Calu3 (cell line): ENCODE results near the gene AACS. TPM values are rescaled to one million over a fixed set of nuclear protein-coding genes. Genes with fewer than 3 reads are reported as not detected.

Source experiments
- BruUV-seq: library from RNA; stranded (reverse); fragments of 400-500 nt; replicated peaks from 2 replicates; lab custom pipeline; 2021; lab: Mats Ljungman, UMichigan
- CTCF ChIA-PET: fragments of 300-600 bp; sonication (Branson Sonifier 250); formaldehyde crosslinking; loops from one replicate; lab custom pipeline; 2022; ENCODE audit warnings: antibody characterized with exemption; lab: Charles Lee
- DNase-seq: peaks from one replicate; pipeline ENCODE4 v3.0.0; 2022
- H3K27ac Mint-ChIP-seq: one replicate; pipeline ENCODE4 v1.8.0; 2022; ENCODE audit warnings: mixed read lengths; ENCODE audit not compliant: unreplicated experiment
- H3K27me3 Mint-ChIP-seq: one replicate; pipeline ENCODE4 v1.8.0; 2022; ENCODE audit warnings: mixed read lengths; ENCODE audit not compliant: unreplicated experiment
- H3K36me3 Mint-ChIP-seq: one replicate; pipeline ENCODE4 v1.8.0; 2022; ENCODE audit warnings: mild to moderate bottlenecking, moderate library complexity, mixed read lengths; ENCODE audit not compliant: insufficient read depth, unreplicated experiment
- H3K4me1 Mint-ChIP-seq: one replicate; pipeline ENCODE4 v1.8.0; 2022; ENCODE audit warnings: mild to moderate bottlenecking, low read depth, mixed read lengths; ENCODE audit not compliant: unreplicated experiment
- H3K4me3 Mint-ChIP-seq: one replicate; pipeline ENCODE4 v1.8.0; 2022; ENCODE audit warnings: mild to moderate bottlenecking, low read depth, moderate library complexity, mixed read lengths; ENCODE audit not compliant: unreplicated experiment
- H3K9me3 Mint-ChIP-seq: one replicate; pipeline ENCODE4 v1.8.0; 2022; ENCODE audit warnings: low read depth, mixed read lengths; ENCODE audit not compliant: unreplicated experiment
- intact Hi-C: fragments of 100-400 bp; cut with micrococcal nuclease; formaldehyde crosslinking; loops from one replicate; pipeline ENCODE4 v1.10.0; 2022; ENCODE audit not compliant: unreplicated experiment
- total RNA-seq: library from RNA; stranded (reverse); gene quantifications from 2 replicates; pipeline ENCODE4 v1.2.3, GENCODE V29; 2022
- TF ChIP-seq, protein P1 (sequence below): fragments of 200-600 bp; IDR thresholded peaks from one replicate; pipeline ENCODE4 v1.8.0; 2022; ENCODE audit warnings: antibody characterized with exemption; ENCODE audit not compliant: unreplicated experiment

Gene AACS
- total RNA-seq, 1 experiment from 2014 or later, result 39.2 TPM

DNA sequence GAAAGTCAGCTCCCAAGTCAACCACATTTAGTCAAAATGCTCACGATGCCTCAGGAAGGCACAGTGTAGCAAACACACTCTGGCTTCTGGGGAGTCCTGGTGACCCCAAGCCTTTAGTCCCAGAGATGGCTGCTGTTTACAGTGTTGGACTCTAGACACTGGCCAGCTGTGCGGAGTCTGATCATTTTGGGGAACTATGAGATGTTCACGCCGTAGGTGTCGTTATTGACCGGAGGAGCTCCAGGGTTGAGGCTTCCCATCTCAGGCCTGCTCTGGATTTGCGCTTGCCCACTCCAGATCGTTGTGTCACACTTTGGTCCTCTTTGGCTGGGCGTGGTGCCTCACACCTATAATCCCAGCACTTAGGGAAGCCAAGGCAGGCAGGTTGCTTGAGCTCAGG is 44.1 kb upstream of the AACS start:
- intact Hi-C loops, result no loop called here
- CTCF ChIA-PET, result no interaction called here
- TF ChIP-seq, protein P1, sequence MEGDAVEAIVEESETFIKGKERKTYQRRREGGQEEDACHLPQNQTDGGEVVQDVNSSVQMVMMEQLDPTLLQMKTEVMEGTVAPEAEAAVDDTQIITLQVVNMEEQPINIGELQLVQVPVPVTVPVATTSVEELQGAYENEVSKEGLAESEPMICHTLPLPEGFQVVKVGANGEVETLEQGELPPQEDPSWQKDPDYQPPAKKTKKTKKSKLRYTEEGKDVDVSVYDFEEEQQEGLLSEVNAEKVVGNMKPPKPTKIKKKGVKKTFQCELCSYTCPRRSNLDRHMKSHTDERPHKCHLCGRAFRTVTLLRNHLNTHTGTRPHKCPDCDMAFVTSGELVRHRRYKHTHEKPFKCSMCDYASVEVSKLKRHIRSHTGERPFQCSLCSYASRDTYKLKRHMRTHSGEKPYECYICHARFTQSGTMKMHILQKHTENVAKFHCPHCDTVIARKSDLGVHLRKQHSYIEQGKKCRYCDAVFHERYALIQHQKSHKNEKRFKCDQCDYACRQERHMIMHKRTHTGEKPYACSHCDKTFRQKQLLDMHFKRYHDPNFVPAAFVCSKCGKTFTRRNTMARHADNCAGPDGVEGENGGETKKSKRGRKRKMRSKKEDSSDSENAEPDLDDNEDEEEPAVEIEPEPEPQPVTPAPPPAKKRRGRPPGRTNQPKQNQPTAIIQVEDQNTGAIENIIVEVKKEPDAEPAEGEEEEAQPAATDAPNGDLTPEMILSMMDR, result no peak
- Mint-ChIP-seq H3K4me3 (no peak overlapping the region), H3K27ac (no peak overlapping the region), H3K36me3 (peaks cover 49% of the 10 kb centered on the region), H3K4me1 (no peaks in the 10 kb centered on the region), H3K27me3 (no peaks in the 10 kb centered on the region), H3K9me3 (no peaks in the 10 kb centered on the region)
- BruUV-seq, result no TSS peak
- DNase-seq, result no peak

DNA sequence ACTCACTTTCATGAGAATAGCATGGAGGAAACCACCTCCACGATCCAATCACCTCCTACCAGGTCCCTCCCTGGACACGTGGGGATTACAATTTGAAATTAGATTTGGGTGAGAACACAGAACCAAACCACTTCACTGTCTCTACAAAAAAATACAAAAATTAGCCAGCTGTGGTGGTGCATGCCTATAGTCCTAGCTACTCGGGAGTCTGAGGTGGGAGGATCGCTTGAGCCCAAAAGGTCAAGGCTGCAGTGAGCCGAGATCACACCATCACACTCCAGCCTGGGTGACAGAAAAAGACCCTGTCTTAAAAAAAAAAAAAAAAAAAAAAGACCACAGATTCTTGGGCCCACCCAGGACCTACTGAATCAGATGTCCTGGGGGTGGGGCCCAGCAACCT is 43.5 kb upstream of the AACS start:
- TF ChIP-seq, protein P1, result no peak
- CTCF ChIA-PET, result no interaction called here

DNA sequence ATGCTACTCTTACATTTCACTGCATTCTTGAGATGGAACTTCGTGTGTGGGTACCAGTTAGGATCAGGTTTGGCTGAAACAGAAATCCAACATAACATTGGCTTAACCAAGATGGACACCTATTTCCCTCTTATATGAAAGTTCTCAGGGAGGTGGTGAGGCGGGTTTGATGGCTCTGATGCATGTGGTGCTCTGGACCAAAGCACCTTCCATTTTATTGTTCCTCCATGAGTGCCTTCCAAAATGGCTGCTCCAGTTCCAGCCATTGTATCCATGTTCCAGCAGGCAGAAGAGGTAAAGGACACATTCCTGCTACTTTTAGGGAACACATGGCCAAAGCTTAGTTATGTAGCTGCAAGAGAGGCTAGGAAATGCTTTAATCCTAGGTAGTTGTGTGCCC is 42.2 kb upstream of the AACS start:
- DNase-seq, result no peak
- H3K4me3 Mint-ChIP-seq, result no peak overlapping the region
- TF ChIP-seq, protein P1, result no peak
- intact Hi-C loops, result no loop called here
- CTCF ChIA-PET, result no interaction called here
- no peaks in the 10 kb centered on the region for H3K27me3 Mint-ChIP-seq
- H3K9me3 Mint-ChIP-seq, result no peaks in the 10 kb centered on the region
- H3K27ac Mint-ChIP-seq, result no peak overlapping the region
- H3K36me3 Mint-ChIP-seq, result peaks cover 48% of the 10 kb centered on the region
- no TSS peak for BruUV-seq
- no peaks in the 10 kb centered on the region for H3K4me1 Mint-ChIP-seq

More for the DNA sequence above, 43.5 kb upstream of the AACS start:
- intact Hi-C loops, result no loop called here
- no peak overlapping the region for H3K27ac Mint-ChIP-seq
- no peaks in the 10 kb centered on the region for H3K9me3 Mint-ChIP-seq
- BruUV-seq, result no TSS peak
- H3K4me1 Mint-ChIP-seq, result no peaks in the 10 kb centered on the region
- H3K4me3 Mint-ChIP-seq, result no peak overlapping the region
- no peaks in the 10 kb centered on the region for H3K27me3 Mint-ChIP-seq
- peaks cover 49% of the 10 kb centered on the region for H3K36me3 Mint-ChIP-seq
- no peak for DNase-seq

DNA sequence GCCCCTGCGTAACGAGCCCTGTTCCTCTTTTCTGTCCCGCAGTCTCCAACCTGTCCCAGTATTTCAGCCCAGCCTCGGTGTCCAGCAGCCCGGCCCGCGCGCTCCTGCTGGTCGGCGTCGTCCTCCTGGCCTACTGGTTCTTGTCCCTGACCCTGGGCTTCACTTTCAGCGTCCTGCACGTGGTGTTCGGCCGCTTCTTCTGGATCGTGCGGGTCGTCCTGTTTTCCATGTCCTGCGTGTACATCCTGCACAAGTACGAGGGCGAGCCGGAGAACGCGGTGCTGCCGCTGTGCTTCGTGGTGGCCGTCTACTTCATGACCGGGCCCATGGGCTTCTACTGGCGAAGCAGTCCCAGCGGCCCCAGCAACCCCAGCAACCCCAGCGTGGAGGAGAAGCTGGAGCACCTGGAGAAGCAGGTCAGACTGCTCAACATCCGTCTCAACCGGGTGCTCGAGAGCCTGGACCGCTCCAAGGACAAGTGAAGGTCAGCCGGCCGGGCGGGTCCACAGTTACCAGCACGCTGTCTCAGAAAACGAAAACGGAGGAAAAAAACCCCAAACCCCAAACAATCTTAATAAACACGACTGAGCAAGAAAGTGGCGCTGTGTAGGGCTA is 40.2 kb upstream of the AACS start:
- BruUV-seq, result no TSS peak
- intact Hi-C loops, result no loop called here
- no peaks in the 10 kb centered on the region for H3K27me3 Mint-ChIP-seq

More for the DNA sequence above, 40.2 kb upstream of the AACS start:
- no peak overlapping the region for H3K4me3 Mint-ChIP-seq
- TF ChIP-seq, protein P1, result no peak
- CTCF ChIA-PET, result no interaction called here
- no peaks in the 10 kb centered on the region for H3K9me3 Mint-ChIP-seq
- DNase-seq, result no peak
- H3K27ac Mint-ChIP-seq, result no peak overlapping the region
- peaks cover 39% of the 10 kb centered on the region for H3K36me3 Mint-ChIP-seq
- no peaks in the 10 kb centered on the region for H3K4me1 Mint-ChIP-seq
